GM06990 (cell line): ENCODE data around the gene THRAP3.

ENCODE experiments used
- DNase-seq: peaks from one replicate; pipeline ENCODE4 v3.0.0-alpha.2; 2011; ENCODE audit not compliant: insufficient read length; ENCODE audit errors: extremely low read depth
- H3K27me3 ChIP-seq: replicated peaks from 2 replicates; pipeline ENCODE4 v1.6.0; 2011; ENCODE audit warnings: low read length; ENCODE audit not compliant: control insufficient read depth, insufficient read depth
- H3K36me3 ChIP-seq: 2 replicates; pipeline ENCODE4 v1.5.1; 2011; ENCODE audit warnings: low read length; ENCODE audit not compliant: control insufficient read depth, insufficient read depth
- H3K4me3 ChIP-seq: replicated peaks from 2 replicates; pipeline ENCODE4 v1.5.1; 2011; ENCODE audit warnings: low read depth, mild to moderate bottlenecking, control low read depth, low read length
- CTCF ChIP-seq: IDR thresholded peaks from 2 replicates; pipeline ENCODE4 v1.5.1; 2011; ENCODE audit warnings: low read length, control low read depth, mild to moderate bottlenecking, inconsistent platforms; ENCODE audit not compliant: insufficient read depth, poor library complexity, severe bottlenecking

The THRAP3 gene

GRCh38 chr1:36328713-36329112 lies 104.5 kb downstream of the THRAP3 start:
- TF ChIP-seq CTCF: no peak
- no peak for DNase-seq
- Histone ChIP-seq H3K4me3 (no peak overlapping the region), H3K27me3 (peaks cover 3% of the 10 kb centered on the region), H3K36me3 (no peaks in the 10 kb centered on the region)

GRCh38 chr1:36329817-36330216 lies 105.6 kb downstream of the THRAP3 start:
- Histone ChIP-seq H3K27me3 (peaks cover 3% of the 10 kb centered on the region), H3K36me3 (no peaks in the 10 kb centered on the region), H3K4me3 (no peak overlapping the region)
- DNase-seq: no peak
- TF ChIP-seq CTCF: no peak

- DNase-seq: no peak
- no peaks in the 10 kb centered on the region for H3K36me3 ChIP-seq
- peaks cover 3% of the 10 kb centered on the region for H3K27me3 ChIP-seq
- no peak for TF ChIP-seq CTCF
- H3K4me3 ChIP-seq: no peak overlapping the region
These were observed 106.7 kb downstream of the THRAP3 start for GRCh38 chr1:36330940-36331339.

GRCh38 chr1:36337830-36338229 lies 113.6 kb downstream of the THRAP3 start:
- Histone ChIP-seq H3K4me3 (no peak overlapping the region), H3K27me3 (no peaks in the 10 kb centered on the region), H3K36me3 (peaks cover 6% of the 10 kb centered on the region)
- TF ChIP-seq CTCF: no peak
- no peak for DNase-seq

- H3K36me3 ChIP-seq: peaks cover 15% of the 10 kb centered on the region
- no peak overlapping the region for H3K4me3 ChIP-seq
- no peak for DNase-seq
- no peaks in the 10 kb centered on the region for H3K27me3 ChIP-seq
- no peak for TF ChIP-seq CTCF
These were observed 115.0 kb downstream of the THRAP3 start for GRCh38 chr1:36339215-36339614.

GRCh38 chr1:36339615-36340014 lies 115.4 kb downstream of the THRAP3 start:
- TF ChIP-seq CTCF: no peak
- no peak overlapping the region for H3K4me3 ChIP-seq
- DNase-seq: no peak
- no peaks in the 10 kb centered on the region for H3K27me3 ChIP-seq
- H3K36me3 ChIP-seq: peaks cover 16% of the 10 kb centered on the region
